PFSK-1 (cell line): ENCODE measurements around the gene ULBP2.

ENCODE experiments used
- FOXP2 ChIP-seq: optimal IDR thresholded peaks from 2 replicates; pipeline ENCODE3; 2011; ENCODE audit warnings: borderline replicate concordance, control low read depth, inconsistent platforms; ENCODE audit not compliant: insufficient read depth; ENCODE audit errors: extremely low read length, extremely low read depth
- POLR2AphosphoS5 ChIP-seq: IDR thresholded peaks from 2 replicates; pipeline ENCODE4 v1.6.1; 2012; ENCODE audit warnings: low read depth, mild to moderate bottlenecking, control low read depth, low read length, moderate library complexity
- REST ChIP-seq, 2 experiments: IDR thresholded peaks; 2 replicates each; pipeline versions ENCODE4 v1.6.1 to v1.8.0; 2011 to 2012; ENCODE audit warnings: low read depth in 2 of 2, low read length in 2 of 2, control low read depth in 1 of 2, inconsistent platforms in 1 of 2, mild to moderate bottlenecking in 1 of 2, moderate library complexity in 1 of 2; ENCODE audit not compliant: insufficient read depth in 1 of 2
- SIN3A ChIP-seq: IDR thresholded peaks from 2 replicates; pipeline ENCODE4 v1.6.1; 2012; ENCODE audit warnings: mild to moderate bottlenecking, low read length, moderate library complexity, borderline replicate concordance; ENCODE audit not compliant: insufficient read depth
- TAF1 ChIP-seq: IDR thresholded peaks from 2 replicates; pipeline ENCODE4 v1.6.1; 2012; ENCODE audit warnings: low read length, control low read depth, borderline replicate concordance; ENCODE audit not compliant: insufficient read depth

ULBP2 gene

GRCh38 chr6:149924933-149925252, 16.9 kb upstream of the ULBP2 start:
- TF ChIP-seq FOXP2 (no peak), POLR2AphosphoS5 (no peak), SIN3A (no peak), REST (IDR thresholded peaks at IDR 0.05; ENCODE audit: insufficient read depth in 1 of 2, low read depth in 2 of 2, low read length in 2 of 2) (no peak), TAF1 (no peak)

- no peak for TF ChIP-seq REST (IDR thresholded peaks at IDR 0.05; ENCODE audit: insufficient read depth in 1 of 2, low read depth in 2 of 2, low read length in 2 of 2)
- no peak for TF ChIP-seq POLR2AphosphoS5
- no peak for TF ChIP-seq FOXP2
- TF ChIP-seq SIN3A, result no peak
- TF ChIP-seq TAF1, result no peak
Observed at GRCh38 chr6:149925253-149925973, 16.4 kb upstream of the ULBP2 start.

GRCh38 chr6:149925974-149926777, 15.6 kb upstream of the ULBP2 start:
- TF ChIP-seq FOXP2 (no peak), REST (IDR thresholded peaks at IDR 0.05; ENCODE audit: insufficient read depth in 1 of 2, low read depth in 2 of 2, low read length in 2 of 2) (no peak), TAF1 (no peak), SIN3A (no peak), POLR2AphosphoS5 (no peak)

- no peak for TF ChIP-seq FOXP2
- TF ChIP-seq SIN3A, result no peak
- no peak for TF ChIP-seq TAF1
- TF ChIP-seq REST (IDR thresholded peaks at IDR 0.05; ENCODE audit: insufficient read depth in 1 of 2, low read depth in 2 of 2, low read length in 2 of 2), result no peak
- TF ChIP-seq POLR2AphosphoS5, result no peak
Observed at GRCh38 chr6:149929422-149929821, 12.4 kb upstream of the ULBP2 start.
